ENCODE results near the gene GRM2.

The GRM2 gene

GRCh38 chr3:51711352-51712037 is 4.6 kb downstream of the GRM2 start:
- no peak for ATAC-seq (ENCODE audit: insufficient read depth, low read depth)
- Histone ChIP-seq H3K4me2 (ENCODE audit: insufficient read depth, low read length) (no peak overlapping the region), H4K20me1 (ENCODE audit: insufficient read depth, low read length) (peaks cover 6% of the 10 kb centered on the region), H3K4me3 (ENCODE audit: low read depth in 1 of 2, low read length in 2 of 2) (no peak overlapping the region), H3K36me3 (ENCODE audit: insufficient read depth, low read length) (no peaks in the 10 kb centered on the region), H3K4me1 (ENCODE audit: insufficient read depth, low read length) (no peaks in the 10 kb centered on the region), H2AFZ (ENCODE audit: low read depth, low read length) (no peak overlapping the region), H3K27ac (ENCODE audit: low read length) (no peak overlapping the region), H3K27me3 (ENCODE audit: insufficient read depth, low read length, poor library complexity) (no peaks in the 10 kb centered on the region), H3K79me2 (ENCODE audit: insufficient read depth, low read length) (no peaks in the 10 kb centered on the region), H3K9ac (ENCODE audit: low read depth, low read length) (no peak overlapping the region), H3K9me3 (ENCODE audit: insufficient read depth, low read length, severe bottlenecking) (no peaks in the 10 kb centered on the region)
- TF ChIP-seq CTCF (IDR thresholded peaks at IDR 0.05; ENCODE audit: borderline replicate concordance, extremely low read depth, low read length, poor library complexity, severe bottlenecking) (no peak), EZH2 (IDR thresholded peaks at IDR 0.05; ENCODE audit: borderline replicate concordance, low read depth, low read length, severe bottlenecking) (no peak)
- DNase-seq = no peak

GRCh38 chr3:51712038-51712420 is 5.2 kb downstream of the GRM2 start:
- H3K27ac ChIP-seq (ENCODE audit: low read length) = no peak overlapping the region
- no peaks in the 10 kb centered on the region for H3K4me1 ChIP-seq (ENCODE audit: insufficient read depth, low read length)
- H3K4me2 ChIP-seq (ENCODE audit: insufficient read depth, low read length) = no peak overlapping the region
- DNase-seq (no peak), ATAC-seq (ENCODE audit: insufficient read depth, low read depth) (no peak)
- no peak overlapping the region for H3K9ac ChIP-seq (ENCODE audit: low read depth, low read length)
- H2AFZ ChIP-seq (ENCODE audit: low read depth, low read length) = no peak overlapping the region
- peaks cover 6% of the 10 kb centered on the region for H4K20me1 ChIP-seq (ENCODE audit: insufficient read depth, low read length)
- no peaks in the 10 kb centered on the region for H3K27me3 ChIP-seq (ENCODE audit: insufficient read depth, low read length, poor library complexity)
- no peaks in the 10 kb centered on the region for H3K9me3 ChIP-seq (ENCODE audit: insufficient read depth, low read length, severe bottlenecking)
- no peak for TF ChIP-seq CTCF (IDR thresholded peaks at IDR 0.05; ENCODE audit: borderline replicate concordance, extremely low read depth, low read length, poor library complexity, severe bottlenecking)
- TF ChIP-seq EZH2 (IDR thresholded peaks at IDR 0.05; ENCODE audit: borderline replicate concordance, low read depth, low read length, severe bottlenecking) = no peak
- H3K79me2 ChIP-seq (ENCODE audit: insufficient read depth, low read length) = no peaks in the 10 kb centered on the region
- no peak overlapping the region for H3K4me3 ChIP-seq (ENCODE audit: low read depth in 1 of 2, low read length in 2 of 2)
- H3K36me3 ChIP-seq (ENCODE audit: insufficient read depth, low read length) = no peaks in the 10 kb centered on the region

GRCh38 chr3:51712511-51712931 is 5.7 kb downstream of the GRM2 start:
- Histone ChIP-seq H3K27me3 (ENCODE audit: insufficient read depth, low read length, poor library complexity) (no peaks in the 10 kb centered on the region), H3K9ac (ENCODE audit: low read depth, low read length) (no peak overlapping the region), H3K4me1 (ENCODE audit: insufficient read depth, low read length) (no peaks in the 10 kb centered on the region), H3K36me3 (ENCODE audit: insufficient read depth, low read length) (no peaks in the 10 kb centered on the region), H2AFZ (ENCODE audit: low read depth, low read length) (no peak overlapping the region), H3K4me3 (ENCODE audit: low read depth in 1 of 2, low read length in 2 of 2) (no peak overlapping the region), H3K27ac (ENCODE audit: low read length) (no peak overlapping the region), H4K20me1 (ENCODE audit: insufficient read depth, low read length) (peaks cover 2% of the 10 kb centered on the region), H3K4me2 (ENCODE audit: insufficient read depth, low read length) (no peak overlapping the region), H3K9me3 (ENCODE audit: insufficient read depth, low read length, severe bottlenecking) (no peaks in the 10 kb centered on the region), H3K79me2 (ENCODE audit: insufficient read depth, low read length) (no peaks in the 10 kb centered on the region)
- DNase-seq (no peak), ATAC-seq (ENCODE audit: insufficient read depth, low read depth) (no peak)
- TF ChIP-seq EZH2 (IDR thresholded peaks at IDR 0.05; ENCODE audit: borderline replicate concordance, low read depth, low read length, severe bottlenecking) (no peak), CTCF (IDR thresholded peaks at IDR 0.05; ENCODE audit: borderline replicate concordance, extremely low read depth, low read length, poor library complexity, severe bottlenecking) (no peak)

All from DND-41 (cell line).